HFF-Myc (cell line): ENCODE results near the gene ASIP.
"Not testable (repeated sequence)": the region's sequence is repeated elsewhere in the genome, so short reads cannot be mapped to it uniquely, and the experiment has no call there.

Source experiments
- DNase-seq: peaks from one replicate; pipeline ENCODE4 v3.0.0-alpha.2; 2011; ENCODE audit warnings: low read depth; ENCODE audit errors: extremely low read depth
- H3K4me3 ChIP-seq: replicated peaks from 2 replicates; pipeline ENCODE4 v1.5.1; 2011; ENCODE audit warnings: low read depth, mild to moderate bottlenecking, control low read depth, low read length
- TF ChIP-seq, protein P1 (sequence below): IDR thresholded peaks from 2 replicates; pipeline ENCODE4 v1.5.1; 2012; ENCODE audit warnings: mild to moderate bottlenecking, low read depth, low read length, control low read depth; ENCODE audit errors: missing control alignments

Gene ASIP, protein sequence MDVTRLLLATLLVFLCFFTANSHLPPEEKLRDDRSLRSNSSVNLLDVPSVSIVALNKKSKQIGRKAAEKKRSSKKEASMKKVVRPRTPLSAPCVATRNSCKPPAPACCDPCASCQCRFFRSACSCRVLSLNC

DNA sequence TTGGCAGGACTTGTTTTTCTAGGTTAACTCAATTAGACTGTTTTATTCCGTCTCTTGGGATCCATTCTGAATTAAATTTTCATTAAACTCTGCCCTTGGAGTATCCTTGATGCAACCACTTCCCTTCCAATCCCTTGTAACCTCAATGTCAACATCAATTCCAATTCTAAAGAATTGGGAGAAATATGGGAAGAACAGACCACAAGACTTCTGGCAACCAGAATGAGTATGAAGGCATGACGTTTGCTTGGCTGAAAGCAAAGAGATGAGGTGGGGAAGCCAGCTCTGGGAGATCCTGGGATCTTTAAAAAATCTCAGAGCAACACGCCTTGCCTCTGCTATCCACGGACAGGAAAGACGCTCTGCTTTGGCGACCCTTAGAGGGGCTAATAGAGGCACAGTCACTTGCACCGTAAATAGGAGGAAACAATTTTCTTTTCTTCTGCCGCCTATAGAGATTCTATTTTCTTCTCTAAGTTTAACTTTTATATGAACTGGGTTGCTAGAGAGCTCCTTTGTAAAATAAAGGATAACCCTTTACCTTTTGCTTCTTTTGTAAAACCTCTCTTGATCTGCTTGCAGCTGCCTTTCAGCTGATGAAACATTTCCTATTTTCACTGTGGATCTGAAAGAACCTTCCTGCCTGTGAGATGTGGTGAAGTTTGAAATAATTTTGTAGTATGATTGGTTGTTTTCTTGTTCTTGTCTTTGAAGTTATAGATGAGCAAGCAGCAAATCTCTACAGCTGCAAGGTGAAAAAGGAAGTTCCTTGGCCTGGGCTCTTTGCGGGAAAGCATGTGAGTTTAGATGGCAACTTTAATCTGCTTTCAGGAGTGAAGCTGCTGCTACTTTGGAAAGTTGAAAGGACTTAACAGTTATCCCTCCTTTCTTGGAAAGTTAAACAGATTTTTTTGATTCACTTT is at the start of gene ASIP:
Gene ASIP, plus strand, starts transcription at position 731 of the 923 bp plus-strand sequence. CDS start 18,952 bp downstream, outside the sequence.
- no peak for DNase-seq
- TF ChIP-seq, protein P1, sequence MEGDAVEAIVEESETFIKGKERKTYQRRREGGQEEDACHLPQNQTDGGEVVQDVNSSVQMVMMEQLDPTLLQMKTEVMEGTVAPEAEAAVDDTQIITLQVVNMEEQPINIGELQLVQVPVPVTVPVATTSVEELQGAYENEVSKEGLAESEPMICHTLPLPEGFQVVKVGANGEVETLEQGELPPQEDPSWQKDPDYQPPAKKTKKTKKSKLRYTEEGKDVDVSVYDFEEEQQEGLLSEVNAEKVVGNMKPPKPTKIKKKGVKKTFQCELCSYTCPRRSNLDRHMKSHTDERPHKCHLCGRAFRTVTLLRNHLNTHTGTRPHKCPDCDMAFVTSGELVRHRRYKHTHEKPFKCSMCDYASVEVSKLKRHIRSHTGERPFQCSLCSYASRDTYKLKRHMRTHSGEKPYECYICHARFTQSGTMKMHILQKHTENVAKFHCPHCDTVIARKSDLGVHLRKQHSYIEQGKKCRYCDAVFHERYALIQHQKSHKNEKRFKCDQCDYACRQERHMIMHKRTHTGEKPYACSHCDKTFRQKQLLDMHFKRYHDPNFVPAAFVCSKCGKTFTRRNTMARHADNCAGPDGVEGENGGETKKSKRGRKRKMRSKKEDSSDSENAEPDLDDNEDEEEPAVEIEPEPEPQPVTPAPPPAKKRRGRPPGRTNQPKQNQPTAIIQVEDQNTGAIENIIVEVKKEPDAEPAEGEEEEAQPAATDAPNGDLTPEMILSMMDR: no peak
- no peak within 1 kb of the TSS for H3K4me3 ChIP-seq

DNA sequence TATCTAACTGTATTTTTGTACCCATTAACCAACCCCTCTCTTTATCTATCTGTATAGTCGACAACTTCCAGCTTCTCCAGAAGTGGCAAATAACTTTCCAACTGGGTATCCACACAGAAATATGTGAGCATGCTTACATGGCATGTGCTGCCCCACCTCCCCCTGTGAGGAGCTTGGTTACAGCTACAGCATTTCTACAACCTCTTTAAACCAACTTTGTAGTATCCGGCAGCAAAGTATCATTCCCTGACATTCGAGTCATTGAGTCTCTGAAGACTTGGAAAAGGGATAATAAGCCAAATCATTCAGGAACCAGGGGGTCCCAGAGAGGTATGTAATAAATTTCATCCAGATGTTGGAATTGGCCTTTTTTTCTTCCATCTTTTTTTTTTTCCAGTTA is 48.2 kb upstream of the ASIP start:
- TF ChIP-seq, protein P1: no peak
- H3K4me3 ChIP-seq: no peak overlapping the region
- no peak for DNase-seq

DNA sequence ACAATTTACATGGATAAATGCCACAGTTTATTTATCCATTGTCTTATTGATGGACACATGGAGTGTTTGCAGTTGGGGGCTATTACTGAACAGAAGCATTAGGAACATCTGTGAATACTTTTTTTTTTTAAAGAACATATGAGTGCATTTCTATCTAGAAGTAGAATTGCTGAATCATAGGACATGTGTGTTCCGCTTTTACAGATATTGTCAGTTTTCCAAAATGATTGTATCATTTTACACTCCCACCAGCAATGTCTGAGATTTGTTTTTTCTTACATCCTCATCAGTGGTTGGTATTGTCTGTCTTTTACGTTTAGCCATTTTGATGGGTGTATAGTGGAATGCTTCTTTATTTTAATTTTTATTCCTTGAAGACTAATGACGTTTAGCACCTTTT is 42.0 kb upstream of the ASIP start:
- no peak for DNase-seq
- no peak overlapping the region for H3K4me3 ChIP-seq
- TF ChIP-seq, protein P1: no peak

GRCh38 chr20:34200023-34200422 is 41.2 kb upstream of the ASIP start:
- H3K4me3 ChIP-seq: no peak overlapping the region
- DNase-seq: no peak
- TF ChIP-seq, protein P1: no peak

- H3K4me3 ChIP-seq: no peak overlapping the region
- DNase-seq: no peak
- TF ChIP-seq, protein P1: no peak
These were observed 39.7 kb upstream of the ASIP start for GRCh38 chr20:34201531-34201930.

GRCh38 chr20:34205172-34205880 is 35.9 kb upstream of the ASIP start:
- not testable (repeated sequence) for H3K4me3 ChIP-seq, DNase-seq

- no peak for DNase-seq
- TF ChIP-seq, protein P1: no peak
- no peak overlapping the region for H3K4me3 ChIP-seq
These were observed 32.1 kb upstream of the ASIP start for GRCh38 chr20:34209111-34209510.
